Coronary artery (tissue), 2 donors: ENCODE data around the gene TMEM40.
"Not testable (repeated sequence)": the region's sequence is repeated elsewhere in the genome, so short reads cannot be mapped to it uniquely, and the experiment has no call there.

ENCODE experiments used
- DNase-seq: peaks from one replicate; pipeline ENCODE4 v3.0.0-alpha.2; 2017; ENCODE audit warnings: low spot score
- H3K27ac ChIP-seq, 2 donors: fragments of 200-600 bp; sonication (generic); one replicate each; pipeline ENCODE4 v1.5.1; 2016 to 2019
- H3K4me3 ChIP-seq: fragments of 200-600 bp; sonication (generic); 2 replicates; pipeline ENCODE4 v1.5.1; 2016; ENCODE audit warnings: mild to moderate bottlenecking, moderate library complexity
- TF ChIP-seq, protein P1 (sequence below): fragments of 200-600 bp; sonication (generic); IDR thresholded peaks from one replicate; pipeline ENCODE4 v1.5.1; 2019; ENCODE audit warnings: antibody characterized with exemption

Gene TMEM40

DNA sequence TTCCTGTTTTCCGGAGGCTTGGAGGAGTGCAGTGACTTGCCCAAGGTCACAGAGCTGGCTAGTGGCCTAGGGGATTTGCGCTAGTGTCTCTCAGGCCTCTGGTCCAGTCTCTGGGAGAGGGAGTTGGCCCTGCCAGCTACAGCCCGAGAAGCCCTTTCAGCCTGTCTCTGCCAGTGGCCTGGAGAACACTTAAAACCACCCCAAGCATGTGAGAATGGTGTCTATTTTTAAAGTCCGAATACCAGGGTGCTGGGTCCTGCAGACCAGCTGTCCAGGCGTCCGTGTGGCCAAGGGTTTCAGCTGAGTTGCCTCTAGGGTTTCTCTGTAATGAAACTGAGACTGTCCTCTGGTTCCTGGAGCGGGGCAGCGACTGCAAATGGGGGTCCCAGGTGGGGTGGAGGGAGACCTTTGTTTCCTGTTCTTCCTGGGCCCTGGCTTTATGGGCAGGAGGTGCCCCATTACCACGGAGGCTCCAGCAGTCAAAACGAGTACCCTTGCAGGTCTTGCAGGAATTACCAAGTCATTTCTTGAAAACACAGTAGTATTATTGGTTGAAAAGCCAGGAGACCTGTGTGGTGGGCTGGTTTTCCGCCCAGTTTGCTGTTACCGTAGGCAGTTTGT, 39.6 kb upstream of the TMEM40 start:
- H3K27ac ChIP-seq, result peak overlapping the region; percentile 97 to 98
- peak overlapping the region; percentile 4 for H3K4me3 ChIP-seq
- no peak for DNase-seq

DNA sequence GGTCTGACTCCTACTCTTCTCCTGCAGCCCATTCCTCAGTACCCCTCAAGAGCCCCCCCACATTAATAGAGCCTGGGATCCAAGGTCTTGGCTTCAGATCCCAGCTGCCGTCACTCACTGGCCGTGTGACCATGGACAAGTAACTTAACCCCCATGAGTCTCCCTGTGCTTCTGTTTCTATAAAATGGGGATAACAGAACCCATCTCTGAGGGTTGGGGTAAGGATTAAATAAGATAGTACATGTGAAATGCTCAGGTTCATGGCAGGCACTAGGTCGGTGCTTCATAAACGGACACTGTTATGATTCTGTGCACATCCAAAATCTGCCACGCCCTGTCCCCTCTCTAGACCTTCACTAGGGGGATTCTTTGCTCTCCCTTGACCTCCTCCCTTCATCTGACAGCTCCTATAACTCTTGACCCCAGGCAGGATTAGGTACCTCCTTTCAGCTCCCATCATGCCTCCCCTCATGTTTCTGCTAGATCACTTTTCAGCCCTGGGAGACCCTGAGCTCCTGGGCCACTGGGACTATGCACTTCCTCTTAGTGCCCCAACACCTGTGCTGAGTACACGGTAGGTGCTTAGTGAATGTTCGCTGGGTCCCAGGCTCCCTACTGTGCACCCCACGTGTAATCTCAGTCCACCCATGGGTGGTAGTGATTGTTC, 39.0 kb upstream of the TMEM40 start:
- H3K27ac ChIP-seq, result peak overlapping the region; percentile 97 to 98
- TF ChIP-seq, protein P1, sequence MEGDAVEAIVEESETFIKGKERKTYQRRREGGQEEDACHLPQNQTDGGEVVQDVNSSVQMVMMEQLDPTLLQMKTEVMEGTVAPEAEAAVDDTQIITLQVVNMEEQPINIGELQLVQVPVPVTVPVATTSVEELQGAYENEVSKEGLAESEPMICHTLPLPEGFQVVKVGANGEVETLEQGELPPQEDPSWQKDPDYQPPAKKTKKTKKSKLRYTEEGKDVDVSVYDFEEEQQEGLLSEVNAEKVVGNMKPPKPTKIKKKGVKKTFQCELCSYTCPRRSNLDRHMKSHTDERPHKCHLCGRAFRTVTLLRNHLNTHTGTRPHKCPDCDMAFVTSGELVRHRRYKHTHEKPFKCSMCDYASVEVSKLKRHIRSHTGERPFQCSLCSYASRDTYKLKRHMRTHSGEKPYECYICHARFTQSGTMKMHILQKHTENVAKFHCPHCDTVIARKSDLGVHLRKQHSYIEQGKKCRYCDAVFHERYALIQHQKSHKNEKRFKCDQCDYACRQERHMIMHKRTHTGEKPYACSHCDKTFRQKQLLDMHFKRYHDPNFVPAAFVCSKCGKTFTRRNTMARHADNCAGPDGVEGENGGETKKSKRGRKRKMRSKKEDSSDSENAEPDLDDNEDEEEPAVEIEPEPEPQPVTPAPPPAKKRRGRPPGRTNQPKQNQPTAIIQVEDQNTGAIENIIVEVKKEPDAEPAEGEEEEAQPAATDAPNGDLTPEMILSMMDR, result no peak
- H3K4me3 ChIP-seq, result peak overlapping the region; percentile 4
- DNase-seq, result no peak

More for the DNA sequence above, 39.6 kb upstream of the TMEM40 start:
- TF ChIP-seq, protein P1, result no peak

DNA sequence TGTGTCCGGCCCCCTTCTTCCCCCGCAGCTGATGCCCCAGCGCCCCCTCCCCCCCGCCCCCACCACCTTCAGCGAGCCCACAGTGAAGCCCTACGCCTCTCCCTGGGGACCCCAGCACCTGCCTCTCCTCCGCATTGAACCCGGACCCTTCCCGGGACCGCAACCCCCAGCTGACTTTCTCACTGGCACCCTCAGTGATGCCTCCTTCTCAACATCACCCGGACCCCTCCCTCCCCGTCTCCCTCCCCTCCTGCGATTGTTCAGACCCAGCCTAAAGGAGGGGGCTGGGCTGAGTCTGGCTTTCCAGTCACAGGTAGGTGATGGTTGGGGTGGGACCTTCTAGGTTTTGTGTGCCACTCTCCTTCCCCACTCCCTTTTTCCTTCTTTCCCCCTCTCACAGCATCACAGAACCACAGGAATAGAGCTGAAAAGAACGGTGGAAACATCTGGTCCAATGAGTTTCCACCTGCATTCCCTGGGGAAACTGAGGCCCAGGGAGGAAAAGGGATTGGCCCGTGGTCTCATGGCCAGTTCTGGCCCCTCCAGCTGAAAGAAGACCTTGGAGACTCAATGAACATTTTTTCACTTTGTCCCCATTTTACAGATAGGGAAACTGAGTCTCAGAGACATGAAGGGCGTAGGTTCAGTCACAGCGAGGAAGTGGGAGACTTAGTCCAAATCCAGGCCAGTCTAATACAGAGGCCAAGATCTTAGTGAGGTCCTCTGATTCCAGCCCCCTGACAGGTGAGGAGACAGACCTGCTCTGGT, 38.2 kb upstream of the TMEM40 start:
- peak overlapping the region; percentile 97 to 98 for H3K27ac ChIP-seq
- TF ChIP-seq, protein P1, result no peak
- H3K4me3 ChIP-seq, result peak overlapping the region; percentile 90
- DNase-seq, result no peak

DNA sequence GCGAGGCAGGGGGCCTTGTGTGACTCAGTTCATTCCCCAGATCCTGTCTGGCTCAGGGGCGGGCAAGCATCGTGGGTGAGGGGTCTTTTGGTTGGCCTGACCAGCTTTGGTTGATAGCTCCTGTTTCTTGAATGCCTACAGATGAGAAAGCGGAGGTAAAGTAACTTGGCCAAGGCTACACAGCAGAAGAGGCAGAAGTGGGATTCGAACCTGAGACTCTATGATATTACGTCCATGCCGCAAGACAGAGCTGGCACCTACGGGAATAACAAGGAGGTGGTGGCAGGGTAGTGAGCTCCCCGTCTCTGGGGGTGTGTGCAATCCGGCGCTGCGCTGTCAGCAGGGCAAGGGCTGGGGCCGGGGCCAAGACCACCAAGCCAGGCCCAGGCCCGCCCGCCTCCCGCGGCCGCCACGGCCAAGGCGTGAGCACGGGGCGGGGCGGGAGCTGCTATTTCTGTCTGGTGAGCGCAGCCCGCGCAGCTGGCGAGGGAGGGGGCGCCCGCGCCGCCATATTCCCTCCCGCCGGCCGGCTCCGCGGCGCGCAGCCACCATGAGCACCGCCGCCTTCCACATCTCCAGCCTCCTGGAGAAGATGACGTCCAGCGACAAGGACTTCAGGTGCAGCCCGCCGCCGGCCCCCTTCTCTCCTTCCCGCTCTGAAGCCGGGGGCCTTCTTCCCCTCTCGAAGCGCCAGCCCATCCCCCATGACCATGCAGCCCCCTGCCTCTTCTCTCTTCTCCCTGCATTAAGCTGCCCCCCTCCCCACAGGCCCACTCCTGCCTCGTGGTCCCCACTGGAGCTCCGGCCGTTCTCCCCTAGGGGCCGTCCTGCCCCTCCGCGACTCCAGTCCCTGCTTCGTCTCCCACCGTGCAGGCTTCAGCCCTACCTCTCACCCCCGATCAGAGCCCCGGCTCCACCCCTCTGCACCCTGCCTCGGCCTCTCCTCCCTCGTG, 37.4 kb upstream of the TMEM40 start, which contains the start of gene CAND2:
Gene CAND2 (plus strand): TSS at position 510 of the 953 bp plus-strand sequence. CDS start 41 bp downstream, at position 551.
- peak within 1 kb of the TSS; percentile 97 to 98 for H3K27ac ChIP-seq
- peak within 1 kb of the TSS; percentile 90 for H3K4me3 ChIP-seq
- no peak for DNase-seq
- TF ChIP-seq, protein P1, result no peak

DNA sequence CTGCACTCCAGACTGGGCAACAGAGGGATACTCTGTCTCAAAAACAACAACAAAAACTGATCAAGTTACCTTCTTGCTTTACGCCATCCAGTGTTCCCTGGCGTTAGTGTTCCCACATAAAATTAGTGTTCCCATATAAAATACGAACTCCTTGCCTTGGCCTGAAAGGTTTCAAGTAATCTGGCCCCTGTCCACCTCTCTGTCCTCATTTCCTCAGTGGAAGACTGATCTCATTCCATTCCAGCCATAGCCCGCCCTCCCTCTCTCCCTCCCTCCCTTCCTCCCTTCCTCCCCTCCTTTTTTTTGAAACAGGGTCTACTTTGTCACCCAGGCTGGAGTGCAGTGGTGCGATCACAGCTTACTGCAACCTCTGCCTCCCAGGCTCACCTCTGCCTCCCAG, 34.6 kb upstream of the TMEM40 start:
- DNase-seq, result no peak
- TF ChIP-seq, protein P1, result no peak
- H3K27ac ChIP-seq, result no peak overlapping the region

DNA sequence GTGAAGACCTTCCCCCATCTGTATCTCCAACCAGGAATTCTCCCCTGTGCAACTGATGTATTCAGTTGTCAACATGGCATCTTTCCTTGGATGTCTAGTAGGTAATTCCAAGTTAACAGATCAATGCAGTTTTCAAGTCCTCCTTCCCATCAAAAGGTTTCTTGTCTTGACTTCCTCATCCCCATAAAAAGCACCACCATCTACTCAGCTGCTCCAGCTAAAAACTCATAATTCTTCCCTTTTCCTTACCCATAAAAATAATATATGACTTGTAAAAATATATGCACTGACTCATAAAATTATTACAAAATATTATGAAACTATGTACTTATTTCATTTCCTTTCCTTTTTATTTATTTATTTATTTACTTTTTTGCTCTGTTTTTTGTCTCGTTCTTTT, 32.4 kb upstream of the TMEM40 start:
- TF ChIP-seq, protein P1, result no peak
- Histone ChIP-seq H3K27ac (no peak overlapping the region), H3K4me3 (no peak overlapping the region)
- DNase-seq, result no peak

More for the DNA sequence above, 34.6 kb upstream of the TMEM40 start:
- H3K4me3 ChIP-seq, result no peak overlapping the region

DNA sequence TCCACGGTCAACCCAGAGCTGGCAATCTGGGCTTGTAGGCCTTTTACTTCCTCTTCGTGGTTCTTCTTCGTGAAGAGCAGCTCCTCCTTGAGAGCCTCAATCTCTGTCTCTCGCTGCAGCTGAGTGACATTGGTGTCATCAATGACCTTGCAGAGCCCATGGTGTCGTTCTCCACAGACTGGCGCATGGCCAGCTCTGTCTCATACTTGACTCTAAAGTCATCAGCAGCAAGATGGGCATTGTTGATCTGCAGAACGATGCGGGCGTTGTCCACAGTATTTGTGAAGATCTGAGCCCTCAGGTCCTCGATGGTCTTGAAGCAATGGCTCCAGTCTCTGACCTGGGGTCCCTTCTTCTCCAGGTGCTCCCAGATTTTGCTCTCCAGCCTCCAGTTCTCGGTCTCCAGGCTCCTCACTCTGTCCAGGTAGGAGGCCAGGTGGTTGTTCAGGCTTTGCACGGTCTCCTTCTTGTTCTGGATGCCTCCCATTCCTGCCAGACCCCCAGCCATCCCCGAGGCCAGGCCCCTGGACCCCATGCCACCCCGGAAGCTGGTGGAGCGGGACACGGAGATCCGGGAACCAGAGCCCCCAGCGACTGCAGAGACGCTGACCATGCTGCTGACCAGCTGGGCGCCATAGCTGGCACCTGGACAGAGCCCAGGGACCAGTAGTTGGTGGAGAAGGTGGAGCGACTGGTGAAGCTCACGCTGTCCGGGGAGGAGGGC, 29.1 kb upstream of the TMEM40 start:
- not testable (repeated sequence) for H3K27ac ChIP-seq, H3K4me3 ChIP-seq, DNase-seq

DNA sequence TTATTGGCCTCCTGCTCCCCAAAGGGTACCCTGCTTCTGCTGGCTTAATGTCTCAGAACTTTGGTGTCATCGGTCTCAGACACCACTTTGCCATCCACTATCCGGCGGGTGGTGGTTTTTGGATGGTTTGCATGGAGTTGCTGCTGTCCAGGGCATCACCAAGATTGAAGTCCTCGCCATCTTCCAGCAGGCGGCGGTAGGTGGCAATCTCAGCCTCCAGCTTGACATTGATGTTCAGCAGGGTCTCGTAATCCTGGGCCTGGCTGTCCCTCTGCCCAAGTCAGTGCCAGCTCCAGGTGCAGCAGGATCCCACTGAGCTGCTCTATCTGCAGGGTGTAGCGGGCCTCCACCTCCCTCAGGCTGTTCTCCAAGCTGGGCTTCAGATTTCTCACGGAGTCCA, 28.3 kb upstream of the TMEM40 start:
- not testable (repeated sequence) for H3K27ac ChIP-seq, H3K4me3 ChIP-seq, DNase-seq
